HepG2 (cell line): Measurements from ENCODE around the gene DNAH8. TPM values are rescaled to one million over a fixed set of nuclear protein-coding genes. Genes with fewer than 3 reads are reported as not detected.

Experiments
- ATAC-seq: fragments of 200-7000 bp; cut with Tn5 transposase; 3 replicates; pipeline ENCODE4 v1.9.1; 2020; ENCODE audit warnings: mild to moderate bottlenecking, moderate library complexity
- BruUV-seq: library from RNA; stranded (reverse); fragments of 400-500 nt; replicated peaks from 2 replicates; lab custom pipeline; 2021; lab: Mats Ljungman, UMichigan
- CTCF ChIA-PET: fragments of 300-600 bp; formaldehyde crosslinking; extraction: SDS; loops from one replicate; lab custom pipeline; 2021; ENCODE audit warnings: low total read pairs, inconsistent platforms, low intra/inter-chr PET ratio; lab: Yijun Ruan, JAX
- POLR2A ChIA-PET: fragments of 350-600 bp; sonication (Branson Sonifier 250); formaldehyde crosslinking; loops from one replicate; lab custom pipeline; 2020; ENCODE audit warnings: antibody characterized with exemption, inconsistent platforms; lab: Yijun Ruan, JAX
- DNase-seq: peaks from one replicate; pipeline ENCODE4 v3.0.0-alpha.2; 2015; ENCODE audit warnings: low spot score
- FAIRE-seq: peaks from 3 replicates; lab custom pipeline; 2011; peaks lifted over from hg19 to GRCh38; lab: Jason Lieb, UNC
- H2AFZ ChIP-seq: one replicate; pipeline ENCODE4 v1.6.1; 2011; ENCODE audit warnings: low read length, inconsistent platforms
- H3K27ac ChIP-seq: fragments of 300-600 bp; 3 replicates; pipeline ENCODE4 v1.8.0; 2011; ENCODE audit warnings: mixed run types, mild to moderate bottlenecking, mixed read lengths, low read length, inconsistent platforms; ENCODE audit not compliant: insufficient read depth; ENCODE audit errors: extremely low read length
- H3K27me3 ChIP-seq, 2 experiments: fragments of 200-600 bp in 1 of 2; 2 replicates in 1 of 2; 3 replicates in 1 of 2; pipeline versions ENCODE4 v1.6.0 to v1.8.0; 2011; ENCODE audit warnings: low read length in 2 of 2, mild to moderate bottlenecking in 2 of 2, moderate library complexity in 2 of 2, inconsistent platforms in 1 of 2; ENCODE audit not compliant: insufficient read depth in 2 of 2, control insufficient read depth in 1 of 2
- H3K36me3 ChIP-seq, 2 experiments: fragments of 200-600 bp in 1 of 2; replicated peaks in 1 of 2; 2 replicates in 1 of 2; 3 replicates in 1 of 2; pipeline versions ENCODE4 v1.5.1 to v1.8.0; 2011; ENCODE audit warnings: low read length in 2 of 2, inconsistent platforms in 1 of 2; ENCODE audit not compliant: insufficient read depth in 2 of 2, control insufficient read depth in 1 of 2
- H3K4me1 ChIP-seq: 2 replicates; pipeline ENCODE4 v1.5.1; 2012; ENCODE audit warnings: low read length, inconsistent platforms; ENCODE audit not compliant: insufficient read depth
- H3K4me2 ChIP-seq: 2 replicates; pipeline ENCODE4 v1.6.0; 2011; ENCODE audit warnings: low read depth, low read length, inconsistent platforms
- H3K4me3 ChIP-seq, 3 experiments: fragments of 200-600 bp in 1 of 3; sonication (generic), shearing (Covaris generic) in 1 of 3; replicated peaks in 1 of 3; 2 replicates each; pipeline ENCODE4 v1.5.1; 2011 to 2016; ENCODE audit warnings: low read length in 3 of 3, inconsistent platforms in 2 of 3, low read depth in 2 of 3, mild to moderate bottlenecking in 2 of 3, control low read depth in 1 of 3, mixed read lengths in 1 of 3; ENCODE audit not compliant: insufficient read depth in 1 of 3
- H3K79me2 ChIP-seq: one replicate; pipeline ENCODE4 v1.6.1; 2011; ENCODE audit warnings: low read length, inconsistent platforms; ENCODE audit not compliant: insufficient read depth
- H3K9ac ChIP-seq: 2 replicates; pipeline ENCODE4 v1.6.0; 2011; ENCODE audit warnings: mild to moderate bottlenecking, low read depth, low read length, inconsistent platforms; ENCODE audit not compliant: insufficient read depth
- H3K9me3 ChIP-seq: 2 replicates; pipeline ENCODE4 v1.5.1; 2012; ENCODE audit warnings: mild to moderate bottlenecking, low read length
- H4K20me1 ChIP-seq: 2 replicates; pipeline ENCODE4 v1.6.0; 2011; ENCODE audit warnings: inconsistent platforms, mild to moderate bottlenecking, low read length, moderate library complexity; ENCODE audit not compliant: insufficient read depth
- ARNT2 ChIP-seq: sonication (generic); formaldehyde crosslinking; IDR thresholded peaks from 2 replicates; pipeline ENCODE4 v1.8.0; 2022; ENCODE audit warnings: mild to moderate bottlenecking, low read depth, missing genetic modification reagents, moderate library complexity
- DMAP1 ChIP-seq: IDR thresholded peaks from 2 replicates; pipeline ENCODE4 v1.6.1; 2016
- HNRNPL ChIP-seq: fragments of 200-400 bp; formaldehyde crosslinking; IDR thresholded peaks from 2 replicates; pipeline ENCODE4 v1.6.1; 2017; ENCODE audit warnings: mild to moderate bottlenecking, low read depth, low read length
- KDM6A ChIP-seq: IDR thresholded peaks from 2 replicates; pipeline ENCODE4 v1.6.1; 2016; ENCODE audit warnings: low read depth
- KLF12 ChIP-seq: sonication (generic); formaldehyde crosslinking; IDR thresholded peaks from 2 replicates; pipeline ENCODE4 v1.4.0; 2020; ENCODE audit warnings: missing genetic modification reagents, borderline replicate concordance
- KLF13 ChIP-seq: sonication (generic); formaldehyde crosslinking; IDR thresholded peaks from 2 replicates; pipeline ENCODE4 v1.4.0; 2020; ENCODE audit warnings: mild to moderate bottlenecking, missing genetic modification reagents
- MEIS1 ChIP-seq: sonication (generic); formaldehyde crosslinking; IDR thresholded peaks from 2 replicates; pipeline ENCODE4 v1.9.0; 2021; ENCODE audit warnings: mild to moderate bottlenecking, missing genetic modification reagents, moderate library complexity, borderline replicate concordance
- MTF1 ChIP-seq: sonication (generic); formaldehyde crosslinking; IDR thresholded peaks from 2 replicates; pipeline ENCODE4 v1.5.0; 2020; ENCODE audit warnings: missing genetic modification reagents
- PBX2 ChIP-seq: IDR thresholded peaks from 2 replicates; pipeline ENCODE4 v1.6.1; 2016; ENCODE audit warnings: control low read depth
- SMAD3 ChIP-seq: sonication (generic); formaldehyde crosslinking; IDR thresholded peaks from 2 replicates; pipeline ENCODE4 v1.4.0; 2020; ENCODE audit warnings: missing genetic modification reagents
- SNRNP70 ChIP-seq: fragments of 200-400 bp; formaldehyde crosslinking; IDR thresholded peaks from 2 replicates; pipeline ENCODE4 v1.6.1; 2017; ENCODE audit warnings: mild to moderate bottlenecking, low read depth, low read length, moderate library complexity
- TSC22D2 ChIP-seq: sonication (generic); formaldehyde crosslinking; IDR thresholded peaks from 2 replicates; pipeline ENCODE4 v1.5.1; 2020; ENCODE audit warnings: missing genetic modification reagents, mild to moderate bottlenecking, borderline replicate concordance
- ZFYVE20 ChIP-seq: sonication (generic); formaldehyde crosslinking; IDR thresholded peaks from 2 replicates; pipeline ENCODE4 v1.8.0; 2023; ENCODE audit warnings: low read depth, mild to moderate bottlenecking, moderate library complexity, missing genetic modification reagents, borderline replicate concordance
- ZNF12 ChIP-seq: sonication (generic); formaldehyde crosslinking; IDR thresholded peaks from 2 replicates; pipeline ENCODE4 v1.5.0; 2020; ENCODE audit warnings: missing genetic modification reagents
- WGBS: methylation state at CpG from one replicate; pipeline ENCODE4 v1.1.6; 2017; ENCODE audit warnings: low lambda C conversion rate; 5-methylcytosine and 5-hydroxymethylcytosine counted together
- in situ Hi-C: cut with HindIII; loops from 2 replicates; pipeline ENCODE4 v1.10.0; 2017; ENCODE audit warnings: low pct_unique_long_range_greater_than_20kb; ENCODE audit not compliant: extremely low pct_ligation_motif_present
- intact Hi-C: fragments of 100-400 bp; cut with micrococcal nuclease; formaldehyde crosslinking; loops from one replicate; pipeline ENCODE4 v1.10.0; 2022; ENCODE audit not compliant: unreplicated experiment
- polyA plus RNA-seq, 8 experiments: library from polyadenylated mRNA; depleted of rRNA in 3 of 8; stranded (reverse) in 7 of 8; unstranded in 1 of 8; fragments of >200 nt; fragmentation: Illumina TruSeq in 4 of 8; extraction: Trizol in 4 of 8; gene quantifications; 2 replicates each; pipeline versions ENCODE4 v1.2.1 to v1.2.3, GENCODE V29; 2011 to 2016; ENCODE audit warnings: low read depth in 4 of 8, missing spikeins in 1 of 8, mixed read lengths in 1 of 8; ENCODE audit not compliant: insufficient read depth in 1 of 8
- total RNA-seq, 5 experiments: library from RNA; depleted of rRNA; stranded (reverse); fragments of >200 nt; fragmentation: Illumina TruSeq; extraction: Trizol; gene quantifications; 2 replicates each; pipeline ENCODE4 v1.2.3, GENCODE V29; 2016; ENCODE audit warnings: low read depth in 1 of 5

Gene DNAH8
- total and polyA plus RNA-seq, 2 of the 13 experiments (the other 11 are each of a cell fraction or from before 2014, with no cell fraction given): not detected

- intact Hi-C loops: no loop called here
- BruUV-seq: no TSS peak
- CTCF ChIA-PET: no interaction called here
Observed at GRCh38 chr6:39008737-39009136, 293.6 kb downstream of the DNAH8 start.

GRCh38 chr6:39009476-39009875 is 294.4 kb downstream of the DNAH8 start:
- H3K36me3 ChIP-seq: no peaks in the 10 kb centered on the region
- no peak overlapping the region for H3K9ac ChIP-seq
- 0% methylated on average over 1 of the region's 1 CpG for WGBS
- intact Hi-C loops: no loop called here
- no peak overlapping the region for H2AFZ ChIP-seq
- ATAC-seq (no peak), DNase-seq (no peak), FAIRE-seq (no peak)
- no peaks in the 10 kb centered on the region for H4K20me1 ChIP-seq
- no peaks in the 10 kb centered on the region for H3K27me3 ChIP-seq
- H3K4me2 ChIP-seq: no peak overlapping the region
- no peaks in the 10 kb centered on the region for H3K9me3 ChIP-seq
- in situ Hi-C loops: loop anchor here (10.0 kb wide), 1 partner anchor 295 kb away; no protein-coding TSS in a partner anchor
- BruUV-seq: no TSS peak
- ChIA-PET POLR2A (no interaction called here), CTCF (no interaction called here)
- TF ChIP-seq SNRNP70: no peak
- TF ChIP-seq ZFYVE20 (CRISPR knock-in tag): no peak
- no peak for TF ChIP-seq ZNF12 (CRISPR knock-in tag)
- TF ChIP-seq KLF12 (CRISPR knock-in tag): no peak
- no peak for TF ChIP-seq TSC22D2
- no peak for TF ChIP-seq MTF1 (CRISPR knock-in tag)
- TF ChIP-seq PBX2: no peak
- H3K79me2 ChIP-seq: no peaks in the 10 kb centered on the region
- no peaks in the 10 kb centered on the region for H3K4me1 ChIP-seq
- H3K4me3 ChIP-seq: no peak overlapping the region
- no peak overlapping the region for H3K27ac ChIP-seq

More at GRCh38 chr6:39008737-39009136, 293.6 kb downstream of the DNAH8 start:
- Histone ChIP-seq H3K4me2 (no peak overlapping the region), H3K4me1 (no peaks in the 10 kb centered on the region), H3K36me3 (no peaks in the 10 kb centered on the region), H3K4me3 (no peak overlapping the region), H3K27me3 (no peaks in the 10 kb centered on the region), H3K27ac (no peak overlapping the region), H3K79me2 (no peaks in the 10 kb centered on the region), H2AFZ (no peak overlapping the region), H3K9me3 (no peaks in the 10 kb centered on the region), H4K20me1 (no peaks in the 10 kb centered on the region), H3K9ac (no peak overlapping the region)
- WGBS: 0% methylated on average over 1 of the region's 1 CpG
- no peak for TF ChIP-seq KDM6A (CRISPR knock-in tag)
- TF ChIP-seq DMAP1 (CRISPR knock-in tag): no peak
- TF ChIP-seq KLF13 (CRISPR knock-in tag): no peak
- no peak for TF ChIP-seq SMAD3 (CRISPR knock-in tag)
- no peak for TF ChIP-seq HNRNPL
- TF ChIP-seq MEIS1: no peak
- TF ChIP-seq ARNT2 (CRISPR knock-in tag): no peak
- FAIRE-seq (no peak), DNase-seq (no peak), ATAC-seq (no peak)
- POLR2A ChIA-PET: no interaction called here
- in situ Hi-C loops: loop anchor here (10.0 kb wide), 1 partner anchor 296 kb away; no protein-coding TSS in a partner anchor
